ENCODE data around the gene KCNIP4. TPM values are rescaled to one million over a fixed set of nuclear protein-coding genes. Genes with fewer than 3 reads are reported as not detected.

Gene KCNIP4
- polyA plus RNA-seq, 3 donors = 0.09 to 0.25 TPM; not detected in 1

GRCh38 chr4:21890231-21890630, 58.3 kb downstream of the KCNIP4 start:
- H3K36me3 ChIP-seq (replicated peaks in 1 of 2; ENCODE audit: control insufficient read depth in 1 of 2, insufficient read depth in 2 of 2, low read length in 2 of 2) = no peaks in the 10 kb centered on the region
- no peak overlapping the region for H3K4me3 Mint-ChIP-seq
- intact Hi-C loops (cut with micrococcal nuclease) = no loop called here
- H3K4me3 ChIP-seq (replicated peaks in 1 of 3; ENCODE audit: low read depth in 2 of 3, low read length in 3 of 3) = no peak overlapping the region
- H3K36me3 Mint-ChIP-seq = no peaks in the 10 kb centered on the region
- H3K9me3 Mint-ChIP-seq = peaks cover 0 to 3% (median 0%) of the 10 kb centered on the region in 7 donors
- no peaks in the 10 kb centered on the region for H4K20me1 ChIP-seq (ENCODE audit: insufficient read depth, low read length)
- peaks cover 0 to 1% (median 0%) of the 10 kb centered on the region in 3 donors for H3K27me3 Mint-ChIP-seq (ENCODE audit: low read depth in 3 of 3)
- no peaks in the 10 kb centered on the region for H3K27me3 ChIP-seq (ENCODE audit: control insufficient read depth in 2 of 2, insufficient read depth in 2 of 2, low read length in 2 of 2)
- H3K27ac ChIP-seq (ENCODE audit: low read depth in 1 of 2, low read length in 2 of 2) = no peak overlapping the region
- H3K79me2 ChIP-seq (ENCODE audit: insufficient read depth, low read length) = no peaks in the 10 kb centered on the region
- H3K27ac Mint-ChIP-seq = no peak overlapping the region
- DNase-seq = no peak
- no peaks in the 10 kb centered on the region for H3K9me3 ChIP-seq (replicated peaks in 1 of 2; ENCODE audit: control insufficient read depth in 1 of 2, insufficient read depth in 1 of 2, low read length in 2 of 2)
- TF ChIP-seq CTCF (IDR thresholded peaks at IDR 0.05) = no peak
- H2AFZ ChIP-seq (ENCODE audit: insufficient read depth, low read depth, low read length, poor library complexity, severe bottlenecking) = no peak overlapping the region
- H3K9ac ChIP-seq (ENCODE audit: insufficient read depth, low read length, poor library complexity, severe bottlenecking) = no peak overlapping the region
- no peaks in the 10 kb centered on the region for H3K4me1 Mint-ChIP-seq
- H3K4me1 ChIP-seq (ENCODE audit: control insufficient read depth in 1 of 2, insufficient read depth in 2 of 2, low read length in 2 of 2) = no peaks in the 10 kb centered on the region
- no peak overlapping the region for H3K4me2 ChIP-seq (replicated peaks; ENCODE audit: extremely low read depth, low read length, poor library complexity, severe bottlenecking)

GRCh38 chr4:21888195-21888976, 60.2 kb downstream of the KCNIP4 start:
- no peaks in the 10 kb centered on the region for H3K36me3 ChIP-seq (replicated peaks in 1 of 2; ENCODE audit: control insufficient read depth in 1 of 2, insufficient read depth in 2 of 2, low read length in 2 of 2)
- H3K4me2 ChIP-seq (replicated peaks; ENCODE audit: extremely low read depth, low read length, poor library complexity, severe bottlenecking) = no peak overlapping the region
- H3K27me3 Mint-ChIP-seq (ENCODE audit: low read depth in 3 of 3) = peaks cover 0 to 2% (median 0%) of the 10 kb centered on the region in 3 donors
- H3K9me3 ChIP-seq (replicated peaks in 1 of 2; ENCODE audit: control insufficient read depth in 1 of 2, insufficient read depth in 1 of 2, low read length in 2 of 2) = peaks cover 0 to 4% of the 10 kb centered on the region in 2 donors
- 100% methylated on average over 1 of the region's 3 CpGs for WGBS (ENCODE audit: insufficient coverage)
- DNase-seq = no peak
- no peaks in the 10 kb centered on the region for H3K27me3 ChIP-seq (ENCODE audit: control insufficient read depth in 2 of 2, insufficient read depth in 2 of 2, low read length in 2 of 2)
- TF ChIP-seq CTCF (IDR thresholded peaks at IDR 0.05) = no peak
- H3K27ac ChIP-seq (ENCODE audit: low read depth in 1 of 2, low read length in 2 of 2) = no peak overlapping the region
- H4K20me1 ChIP-seq (ENCODE audit: insufficient read depth, low read length) = no peaks in the 10 kb centered on the region
- intact Hi-C loops (cut with micrococcal nuclease) = no loop called here
- no peak overlapping the region for H3K27ac Mint-ChIP-seq
- H3K79me2 ChIP-seq (ENCODE audit: insufficient read depth, low read length) = no peaks in the 10 kb centered on the region
- H3K36me3 Mint-ChIP-seq = no peaks in the 10 kb centered on the region
- H2AFZ ChIP-seq (ENCODE audit: insufficient read depth, low read depth, low read length, poor library complexity, severe bottlenecking) = no peak overlapping the region
- H3K4me3 ChIP-seq (replicated peaks in 1 of 3; ENCODE audit: low read depth in 2 of 3, low read length in 3 of 3) = no peak overlapping the region
- peaks cover 0 to 5% (median 4%) of the 10 kb centered on the region in 7 donors for H3K9me3 Mint-ChIP-seq
- no peaks in the 10 kb centered on the region for H3K4me1 ChIP-seq (ENCODE audit: control insufficient read depth in 1 of 2, insufficient read depth in 2 of 2, low read length in 2 of 2)
- no peaks in the 10 kb centered on the region for H3K4me1 Mint-ChIP-seq
- no peak overlapping the region for H3K9ac ChIP-seq (ENCODE audit: insufficient read depth, low read length, poor library complexity, severe bottlenecking)
- H3K4me3 Mint-ChIP-seq = no peak overlapping the region

All from CD14-positive monocyte (primary cell).